NCI-H2171 (cell line): ENCODE data around the gene GATAD2A.

Experiments
- DNase-seq: peaks from one replicate; lab custom pipeline; 2025; lab: John Stamatoyannopoulos, UW

GATAD2A gene

GRCh38 chr19:19547674-19548336, 142.3 kb downstream of the GATAD2A start:
- DNase-seq, result no peak

DNA sequence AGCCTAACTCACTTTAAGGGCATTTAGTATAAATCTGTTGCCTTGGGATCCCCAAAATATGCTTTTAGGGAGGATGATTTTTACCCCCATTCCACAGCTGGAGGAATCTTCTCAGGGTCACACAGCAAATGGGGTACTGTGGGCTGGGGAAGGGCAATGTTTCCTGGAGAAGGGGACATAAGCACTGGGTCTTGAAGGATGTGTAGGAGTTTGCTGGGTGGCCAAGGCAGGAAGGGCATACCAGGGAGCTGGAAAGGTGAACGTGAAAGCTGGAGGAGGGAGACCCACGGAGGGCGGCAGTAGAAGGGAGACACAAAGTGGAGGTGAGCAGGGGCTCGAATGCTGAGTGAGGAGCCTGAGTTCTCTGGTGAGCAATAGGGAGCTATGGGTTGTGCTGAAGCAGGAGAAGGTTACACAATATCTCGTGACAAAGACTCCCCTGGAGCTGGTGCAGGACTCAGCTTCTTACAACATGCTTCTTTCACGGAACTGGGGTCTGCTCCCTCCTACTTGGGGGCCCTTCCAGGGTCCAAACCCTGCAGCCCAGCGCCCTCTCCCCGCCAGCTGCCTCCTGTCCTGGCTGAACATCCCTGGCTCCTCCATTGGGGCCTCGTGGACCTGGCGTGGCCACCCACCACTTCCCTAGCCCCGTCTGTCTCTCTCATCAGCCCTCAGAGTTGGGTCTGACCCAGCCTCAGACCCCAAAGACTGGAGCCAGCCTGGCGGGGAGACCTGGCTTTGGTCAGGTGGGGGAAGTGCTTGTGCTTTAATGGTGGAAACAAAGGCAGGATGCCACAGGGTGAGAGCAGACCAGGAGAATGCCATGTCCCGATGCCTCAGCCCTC, 143.7 kb downstream of the GATAD2A start:
- DNase-seq, result no peak

DNA sequence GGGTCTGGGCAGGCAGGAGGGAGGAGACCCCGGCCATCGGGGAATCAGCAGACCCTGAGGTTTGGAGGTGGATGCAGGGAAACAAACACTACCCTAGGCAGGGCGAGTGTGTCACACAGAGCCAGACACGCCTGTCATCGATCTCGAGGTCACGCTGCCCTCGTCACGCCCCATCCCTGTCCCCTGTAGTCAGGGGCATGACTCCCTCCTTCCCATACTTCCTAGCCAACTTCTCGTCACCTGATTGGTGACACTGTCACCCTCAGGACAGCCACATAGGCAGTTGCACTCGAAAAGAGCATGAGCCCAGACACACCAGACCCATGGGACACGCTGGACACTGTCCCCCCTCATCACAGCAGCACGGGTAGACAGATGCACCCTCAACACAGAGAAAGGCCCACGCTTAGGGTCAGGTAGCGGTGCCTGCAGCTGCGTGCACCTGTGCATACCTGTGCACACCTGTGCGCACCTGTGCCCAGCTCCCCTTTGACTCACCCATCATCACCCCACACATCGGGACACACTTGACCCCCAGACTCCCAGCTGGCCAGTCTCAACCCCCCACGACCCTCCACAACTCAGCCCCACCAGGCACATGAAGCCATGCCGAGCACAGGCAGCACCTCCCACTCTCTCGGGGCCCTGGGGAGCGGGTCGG, 144.5 kb downstream of the GATAD2A start:
- no peak for DNase-seq

GRCh38 chr19:19550485-19550929, 145.0 kb downstream of the GATAD2A start:
- DNase-seq, result no peak

- DNase-seq, result no peak
These were observed 145.7 kb downstream of the GATAD2A start for GRCh38 chr19:19550972-19551852.

DNA sequence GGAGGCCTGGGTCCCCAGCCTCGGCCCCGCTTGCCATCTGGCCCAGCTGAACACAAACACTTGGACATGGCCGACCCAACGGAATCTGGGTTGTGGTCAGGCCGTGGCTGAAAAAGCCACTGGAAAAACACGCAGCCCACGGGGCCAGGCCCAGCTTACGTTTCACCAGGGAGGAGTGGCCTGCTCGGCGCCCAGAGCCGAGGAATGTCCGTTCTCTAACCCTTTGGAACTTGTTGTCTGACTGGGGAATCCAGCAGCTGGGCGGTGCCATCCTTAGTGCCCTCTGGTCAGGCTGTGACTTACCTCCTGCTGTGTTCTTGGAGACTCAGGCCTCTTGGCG, 146.3 kb downstream of the GATAD2A start:
- DNase-seq, result no peak

DNA sequence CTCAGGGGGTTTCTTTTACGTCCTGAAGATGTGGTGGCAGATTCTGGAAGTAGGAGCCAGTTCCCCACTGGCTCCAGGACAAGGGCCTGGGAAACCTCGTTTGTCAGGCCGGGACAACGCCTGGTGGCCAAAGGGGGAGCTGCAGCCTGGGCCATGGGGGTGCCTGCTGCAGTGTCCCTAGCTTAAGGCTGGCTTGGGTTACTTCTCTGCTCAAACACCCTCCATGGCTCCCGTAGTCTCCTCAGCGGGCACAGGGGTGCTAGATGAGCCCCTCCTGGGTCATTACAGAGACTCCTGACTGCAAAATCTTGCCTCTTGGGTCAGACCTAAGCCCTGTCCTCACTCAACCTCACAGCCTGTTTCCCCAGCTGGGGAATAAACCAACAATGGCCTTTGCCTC, 147.3 kb downstream of the GATAD2A start:
- DNase-seq, result no peak

DNA sequence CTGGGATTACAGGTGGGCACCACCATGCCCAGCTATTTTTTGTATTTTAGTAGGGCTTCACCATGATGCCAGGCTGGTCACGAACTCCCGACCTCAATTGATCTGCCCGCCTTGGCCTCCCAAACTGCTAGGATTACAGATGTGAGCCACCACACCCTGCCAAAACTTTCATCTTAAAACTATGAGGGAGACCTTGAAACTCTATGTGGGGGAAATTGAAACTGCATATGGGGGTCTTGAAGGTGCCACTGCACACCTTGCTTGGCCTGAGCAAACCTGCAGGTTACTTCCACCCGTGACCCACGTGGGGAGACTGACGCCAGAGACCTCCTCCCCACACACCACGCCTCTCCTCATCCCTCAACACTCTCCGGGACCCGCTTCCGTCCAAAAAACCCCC, 148.2 kb downstream of the GATAD2A start:
- DNase-seq, result no peak

DNA sequence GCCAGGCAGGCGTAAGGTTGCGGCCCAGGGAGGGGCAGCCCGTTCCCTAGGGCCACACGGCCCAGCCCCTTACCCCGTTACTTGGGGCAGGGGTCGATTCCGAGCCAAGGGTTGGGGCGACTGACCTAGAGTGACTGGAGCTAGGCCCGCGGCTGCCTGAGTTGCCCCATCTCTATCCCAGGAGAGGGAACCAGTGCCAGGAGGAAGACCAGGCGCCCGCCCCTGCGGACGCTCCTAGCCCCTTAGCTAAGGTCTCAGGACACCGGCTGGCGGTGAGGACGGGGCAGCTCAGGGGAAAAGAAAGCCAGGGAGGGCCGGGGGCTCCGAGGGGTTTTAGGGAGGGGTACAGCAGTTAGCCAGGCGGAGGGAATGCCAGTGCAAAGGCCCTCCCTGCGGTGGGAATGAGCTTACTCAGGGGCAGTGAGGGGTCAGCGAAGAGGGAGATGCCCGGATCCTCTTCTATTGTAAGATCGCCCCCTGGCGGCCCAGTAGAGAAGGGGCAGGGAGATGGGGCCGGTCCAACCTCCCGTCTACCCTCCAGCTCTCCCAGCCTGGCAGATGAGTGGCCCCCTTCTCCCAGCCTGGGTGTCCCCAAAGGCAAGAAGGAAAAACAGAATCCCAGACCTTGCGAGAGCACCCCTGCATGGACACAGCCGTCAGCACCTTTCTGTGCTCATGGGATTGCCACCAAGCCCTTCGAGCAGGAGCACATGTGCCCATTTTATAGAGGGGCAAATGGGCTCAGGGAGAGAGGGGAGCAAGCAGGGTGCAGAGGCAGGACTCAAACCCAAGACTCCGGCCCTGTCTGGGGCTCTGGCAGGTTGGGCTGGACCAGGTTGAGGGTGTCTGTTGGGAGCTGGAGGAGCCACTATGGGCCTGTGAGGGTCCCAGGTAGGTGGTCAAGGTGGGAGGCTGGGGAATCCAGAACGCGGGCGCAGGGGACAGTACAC, 148.9 kb downstream of the GATAD2A start:
- no peak for DNase-seq

GRCh38 chr19:19558055-19558454, 152.6 kb downstream of the GATAD2A start:
- no peak for DNase-seq
